A673 (cell line): ENCODE data around the gene GABRG3. TPM values are rescaled to one million over a fixed set of nuclear protein-coding genes. Genes with fewer than 3 reads are reported as not detected.

Source experiments
- BruUV-seq: library from RNA; stranded (reverse); fragments of 400-500 nt; replicated peaks from 2 replicates; lab custom pipeline; 2021; lab: Mats Ljungman, UMichigan
- CTCF ChIA-PET: fragments of 300-600 bp; sonication (Branson Sonifier 250); formaldehyde crosslinking; loops from one replicate; lab custom pipeline; 2022; ENCODE audit warnings: antibody characterized with exemption; lab: Charles Lee
- POLR2A ChIA-PET: fragments of 300-600 bp; sonication (Branson Sonifier 250); formaldehyde crosslinking; loops from one replicate; lab custom pipeline; 2022; ENCODE audit warnings: antibody characterized with exemption; ENCODE audit not compliant: low non-redundant PET; lab: Charles Lee
- DNase-seq: peaks from one replicate; pipeline ENCODE4 v3.0.0-alpha.2; 2015; ENCODE audit warnings: low spot score
- H3K27ac ChIP-seq: fragments of 200-600 bp; sonication (generic); 2 replicates; pipeline ENCODE4 v1.5.1; 2016; ENCODE audit warnings: mixed run types, low read depth, mild to moderate bottlenecking, mixed read lengths, antibody characterized with exemption, low read length; ENCODE audit not compliant: poor library complexity, severe bottlenecking
- H3K27me3 ChIP-seq: fragments of 200-600 bp; sonication (generic); replicated peaks from 2 replicates; pipeline ENCODE4 v1.6.1; 2017; ENCODE audit warnings: mixed run types, low read depth, mild to moderate bottlenecking, mixed read lengths, antibody characterized with exemption, low read length; ENCODE audit not compliant: insufficient read depth, poor library complexity
- H3K36me3 ChIP-seq: fragments of 200-600 bp; sonication (generic); 2 replicates; pipeline ENCODE4 v1.6.1; 2016; ENCODE audit warnings: mixed run types, mild to moderate bottlenecking, mixed read lengths, antibody characterized with exemption, low read length; ENCODE audit not compliant: insufficient read depth, poor library complexity, severe bottlenecking
- H3K4me1 ChIP-seq: fragments of 200-600 bp; sonication (generic); 2 replicates; pipeline ENCODE4 v1.6.1; 2017; ENCODE audit warnings: mixed run types, mild to moderate bottlenecking, mixed read lengths, antibody characterized with exemption, low read length; ENCODE audit not compliant: insufficient read depth, poor library complexity, severe bottlenecking
- H3K4me3 ChIP-seq: fragments of 200-600 bp; sonication (generic); 2 replicates; pipeline ENCODE4 v1.5.1; 2016; ENCODE audit warnings: low read depth, mixed run types, mild to moderate bottlenecking, mixed read lengths, low read length; ENCODE audit not compliant: poor library complexity, severe bottlenecking
- H3K9me3 ChIP-seq: fragments of 200-600 bp; sonication (generic); 2 replicates; pipeline ENCODE4 v1.6.1; 2016; ENCODE audit warnings: mixed run types, low read depth, mild to moderate bottlenecking, mixed read lengths, antibody characterized with exemption, low read length; ENCODE audit not compliant: poor library complexity, severe bottlenecking
- EZH2 ChIP-seq: fragments of 200-600 bp; sonication (generic); IDR thresholded peaks from 2 replicates; pipeline ENCODE4 v1.6.1; 2017; ENCODE audit warnings: borderline replicate concordance, low read depth, mild to moderate bottlenecking, mixed read lengths, antibody characterized with exemption, low read length; ENCODE audit not compliant: poor library complexity, severe bottlenecking
- intact Hi-C: fragments of 100-400 bp; cut with micrococcal nuclease; formaldehyde crosslinking; loops from one replicate; pipeline ENCODE4 v1.10.0; 2022; ENCODE audit not compliant: unreplicated experiment
- total RNA-seq: library from RNA; stranded (reverse); gene quantifications from 2 replicates; pipeline ENCODE4 v1.2.3, GENCODE V29; 2021
- TF ChIP-seq, protein P1 (sequence below): fragments of 300-800, 200-600 bp; sonication (generic); conservative IDR thresholded peaks from 2 replicates; pipeline ENCODE4 v1.5.1; 2017; ENCODE audit warnings: low read depth, mild to moderate bottlenecking, antibody characterized with exemption, low read length, moderate library complexity, mixed read lengths

Gene GABRG3
- total RNA-seq, 1 experiment from 2014 or later, result not detected

DNA sequence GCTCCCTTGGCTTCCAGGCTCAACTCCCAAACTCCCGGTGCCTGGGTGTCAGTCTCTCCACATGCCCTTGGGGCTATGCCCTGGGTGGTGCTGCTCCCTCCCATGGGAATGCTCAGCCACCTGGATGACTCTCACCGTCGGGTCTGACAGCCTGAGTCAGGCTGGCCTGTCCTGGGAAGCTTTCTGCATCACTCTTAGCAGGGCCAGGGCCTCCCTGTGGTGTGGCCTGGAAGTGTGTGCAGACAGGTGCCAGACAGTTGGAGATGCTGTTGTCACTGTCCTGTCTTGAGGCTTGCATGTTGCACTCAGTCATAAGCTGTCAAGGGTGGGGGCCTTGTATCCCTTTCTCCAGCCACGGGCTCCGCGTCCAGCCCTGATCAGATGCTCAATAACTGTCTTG lies 71.7 kb downstream of the GABRG3 start:
- POLR2A ChIA-PET, result no interaction called here
- no peak for DNase-seq
- peaks cover 41% of the 10 kb centered on the region for H3K9me3 ChIP-seq
- CTCF ChIA-PET, result no interaction called here
- H3K4me1 ChIP-seq, result no peaks in the 10 kb centered on the region
- TF ChIP-seq, protein P1, sequence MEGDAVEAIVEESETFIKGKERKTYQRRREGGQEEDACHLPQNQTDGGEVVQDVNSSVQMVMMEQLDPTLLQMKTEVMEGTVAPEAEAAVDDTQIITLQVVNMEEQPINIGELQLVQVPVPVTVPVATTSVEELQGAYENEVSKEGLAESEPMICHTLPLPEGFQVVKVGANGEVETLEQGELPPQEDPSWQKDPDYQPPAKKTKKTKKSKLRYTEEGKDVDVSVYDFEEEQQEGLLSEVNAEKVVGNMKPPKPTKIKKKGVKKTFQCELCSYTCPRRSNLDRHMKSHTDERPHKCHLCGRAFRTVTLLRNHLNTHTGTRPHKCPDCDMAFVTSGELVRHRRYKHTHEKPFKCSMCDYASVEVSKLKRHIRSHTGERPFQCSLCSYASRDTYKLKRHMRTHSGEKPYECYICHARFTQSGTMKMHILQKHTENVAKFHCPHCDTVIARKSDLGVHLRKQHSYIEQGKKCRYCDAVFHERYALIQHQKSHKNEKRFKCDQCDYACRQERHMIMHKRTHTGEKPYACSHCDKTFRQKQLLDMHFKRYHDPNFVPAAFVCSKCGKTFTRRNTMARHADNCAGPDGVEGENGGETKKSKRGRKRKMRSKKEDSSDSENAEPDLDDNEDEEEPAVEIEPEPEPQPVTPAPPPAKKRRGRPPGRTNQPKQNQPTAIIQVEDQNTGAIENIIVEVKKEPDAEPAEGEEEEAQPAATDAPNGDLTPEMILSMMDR, result no peak
- TF ChIP-seq EZH2, result no peak
- H3K36me3 ChIP-seq, result no peaks in the 10 kb centered on the region
- no peaks in the 10 kb centered on the region for H3K27me3 ChIP-seq
- H3K27ac ChIP-seq, result no peak overlapping the region
- no peak overlapping the region for H3K4me3 ChIP-seq
- intact Hi-C loops, result no loop called here
- BruUV-seq, result no TSS peak

DNA sequence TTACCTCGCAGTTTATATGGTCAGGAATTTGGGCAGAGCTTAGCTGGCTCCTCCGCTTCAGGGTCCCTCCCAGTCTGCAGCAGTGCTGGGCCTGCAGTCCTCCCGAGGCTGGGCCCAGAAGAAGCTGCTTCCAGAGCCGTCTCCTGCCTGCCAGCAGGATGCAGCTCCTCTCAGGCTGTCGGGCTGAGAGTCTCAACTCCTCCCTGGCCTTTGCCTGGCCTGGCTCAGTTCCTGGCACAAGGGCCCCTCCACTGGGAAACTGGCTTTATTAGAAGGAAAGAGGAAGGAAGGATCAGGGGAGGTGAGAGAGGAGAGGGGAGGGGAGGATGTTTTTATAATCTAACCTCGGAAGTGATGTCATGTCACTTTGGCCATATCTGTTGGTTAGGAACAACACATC lies 72.8 kb downstream of the GABRG3 start:
- DNase-seq, result no peak
- intact Hi-C loops, result no loop called here
- ChIA-PET CTCF (no interaction called here), POLR2A (no interaction called here)
- Histone ChIP-seq H3K9me3 (peaks cover 45% of the 10 kb centered on the region), H3K4me1 (no peaks in the 10 kb centered on the region), H3K36me3 (no peaks in the 10 kb centered on the region), H3K4me3 (no peak overlapping the region), H3K27ac (no peak overlapping the region), H3K27me3 (no peaks in the 10 kb centered on the region)
- no peak for TF ChIP-seq EZH2
- TF ChIP-seq, protein P1, result no peak
- BruUV-seq, result no TSS peak

DNA sequence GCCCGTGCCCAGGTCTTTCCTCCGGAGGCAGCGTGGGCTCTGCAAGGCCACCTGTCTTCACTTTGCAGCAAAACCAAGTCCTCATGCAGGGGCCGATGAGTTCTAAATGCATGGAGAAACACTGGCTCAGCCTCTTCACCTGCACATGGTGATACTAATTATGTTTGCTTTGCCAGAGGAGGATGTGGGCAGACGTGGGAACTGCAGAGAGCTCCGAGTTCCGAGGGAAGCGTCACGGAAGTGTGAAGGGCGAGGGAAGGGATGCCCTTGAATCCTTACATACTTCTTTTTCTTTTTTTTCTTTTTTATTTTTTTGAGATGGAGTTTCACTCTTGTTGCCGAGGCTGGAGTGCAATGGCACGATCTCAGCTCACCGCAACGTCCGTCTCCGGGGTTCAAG lies 74.8 kb downstream of the GABRG3 start:
- H3K27ac ChIP-seq, result no peak overlapping the region
- TF ChIP-seq EZH2, result no peak
- TF ChIP-seq, protein P1, result no peak
- H3K27me3 ChIP-seq, result no peaks in the 10 kb centered on the region
- no peak overlapping the region for H3K4me3 ChIP-seq
- no peaks in the 10 kb centered on the region for H3K36me3 ChIP-seq
- no peaks in the 10 kb centered on the region for H3K4me1 ChIP-seq
- no peak for DNase-seq
- POLR2A ChIA-PET, result no interaction called here
- no TSS peak for BruUV-seq
- H3K9me3 ChIP-seq, result peaks cover 48% of the 10 kb centered on the region
- CTCF ChIA-PET, result no interaction called here
- intact Hi-C loops, result no loop called here
